Activated T-helper 17 cell treated with anti-CD3 and anti-CD28 coated beads, Interleukin-2, amount 50 U/mL, for 72 hours (primary cell): ENCODE measurements around the gene PCDH9. TPM values are rescaled to one million over a fixed set of nuclear protein-coding genes. Genes with fewer than 3 reads are reported as not detected.

Experiments
- ATAC-seq: fragments of 150-1000 bp; cut with Tn5 transposase; replicated peaks from 2 replicates; pipeline ENCODE4 v1.10.0; 2021; ENCODE audit warnings: mild to moderate bottlenecking, moderate library complexity
- H3K27ac Mint-ChIP-seq: one replicate; pipeline ENCODE4 v1.8.0; 2022; ENCODE audit warnings: mixed read lengths
- H3K27me3 Mint-ChIP-seq: one replicate; pipeline ENCODE4 v1.8.0; 2022; ENCODE audit warnings: mixed read lengths
- H3K36me3 Mint-ChIP-seq: one replicate; pipeline ENCODE4 v1.8.0; 2022; ENCODE audit warnings: low read depth, mild to moderate bottlenecking, mixed read lengths
- H3K4me1 Mint-ChIP-seq: one replicate; pipeline ENCODE4 v1.8.0; 2022; ENCODE audit warnings: mixed read lengths
- H3K4me3 Mint-ChIP-seq: one replicate; pipeline ENCODE4 v1.8.0; 2022; ENCODE audit warnings: mild to moderate bottlenecking, mixed read lengths
- H3K9me3 Mint-ChIP-seq: one replicate; pipeline ENCODE4 v1.8.0; 2022; ENCODE audit warnings: mixed read lengths
- total RNA-seq, 2 donors: library from RNA; stranded (reverse); gene quantifications; one replicate each; pipeline ENCODE4 v1.2.3, GENCODE V29; 2022

The PCDH9 gene
- total RNA-seq, 2 donors from 2014 or later: 0.11 TPM

- Mint-ChIP-seq H3K36me3 (no peaks in the 10 kb centered on the region), H3K27ac (no peak overlapping the region), H3K4me1 (no peaks in the 10 kb centered on the region), H3K27me3 (no peaks in the 10 kb centered on the region), H3K9me3 (peaks cover under 1% of the 10 kb centered on the region), H3K4me3 (no peak overlapping the region)
- no peak for ATAC-seq
Observed at GRCh38 chr13:67083519-67083918, 146.6 kb downstream of the PCDH9 start.

- Mint-ChIP-seq H3K4me1 (no peaks in the 10 kb centered on the region), H3K27ac (no peak overlapping the region), H3K9me3 (peaks cover 9% of the 10 kb centered on the region), H3K27me3 (no peaks in the 10 kb centered on the region), H3K4me3 (no peak overlapping the region), H3K36me3 (no peaks in the 10 kb centered on the region)
- ATAC-seq: no peak
Observed at GRCh38 chr13:67080351-67080750, 149.8 kb downstream of the PCDH9 start.

- H3K4me1 Mint-ChIP-seq: no peaks in the 10 kb centered on the region
- ATAC-seq: no peak
- H3K9me3 Mint-ChIP-seq: peaks cover 9% of the 10 kb centered on the region
- H3K27me3 Mint-ChIP-seq: no peaks in the 10 kb centered on the region
- H3K36me3 Mint-ChIP-seq: no peaks in the 10 kb centered on the region
- no peak overlapping the region for H3K27ac Mint-ChIP-seq
- no peak overlapping the region for H3K4me3 Mint-ChIP-seq
Observed at GRCh38 chr13:67078062-67078461, 152.1 kb downstream of the PCDH9 start.

GRCh38 chr13:67077132-67077531 lies 153.0 kb downstream of the PCDH9 start:
- no peaks in the 10 kb centered on the region for H3K27me3 Mint-ChIP-seq
- H3K4me3 Mint-ChIP-seq: no peak overlapping the region
- H3K4me1 Mint-ChIP-seq: no peaks in the 10 kb centered on the region
- H3K27ac Mint-ChIP-seq: no peak overlapping the region
- no peaks in the 10 kb centered on the region for H3K36me3 Mint-ChIP-seq
- peaks cover 9% of the 10 kb centered on the region for H3K9me3 Mint-ChIP-seq
- no peak for ATAC-seq

GRCh38 chr13:67076378-67076777 lies 153.8 kb downstream of the PCDH9 start:
- H3K27me3 Mint-ChIP-seq: no peaks in the 10 kb centered on the region
- H3K4me1 Mint-ChIP-seq: no peaks in the 10 kb centered on the region
- no peaks in the 10 kb centered on the region for H3K36me3 Mint-ChIP-seq
- no peak overlapping the region for H3K27ac Mint-ChIP-seq
- no peak overlapping the region for H3K4me3 Mint-ChIP-seq
- H3K9me3 Mint-ChIP-seq: peaks cover 9% of the 10 kb centered on the region
- no peak for ATAC-seq

- no peak overlapping the region for H3K4me3 Mint-ChIP-seq
- no peaks in the 10 kb centered on the region for H3K36me3 Mint-ChIP-seq
- no peak overlapping the region for H3K27ac Mint-ChIP-seq
- no peaks in the 10 kb centered on the region for H3K4me1 Mint-ChIP-seq
- H3K27me3 Mint-ChIP-seq: no peaks in the 10 kb centered on the region
- no peak for ATAC-seq
- H3K9me3 Mint-ChIP-seq: peaks cover 9% of the 10 kb centered on the region
Observed at GRCh38 chr13:67075239-67075638, 154.9 kb downstream of the PCDH9 start.

GRCh38 chr13:67071918-67072598 lies 158.1 kb downstream of the PCDH9 start:
- H3K9me3 Mint-ChIP-seq: peaks cover under 1% of the 10 kb centered on the region
- no peak overlapping the region for H3K27ac Mint-ChIP-seq
- no peak overlapping the region for H3K4me3 Mint-ChIP-seq
- H3K27me3 Mint-ChIP-seq: no peaks in the 10 kb centered on the region
- H3K36me3 Mint-ChIP-seq: no peaks in the 10 kb centered on the region
- no peaks in the 10 kb centered on the region for H3K4me1 Mint-ChIP-seq
- ATAC-seq: no peak

- Mint-ChIP-seq H3K36me3 (no peaks in the 10 kb centered on the region), H3K27ac (no peak overlapping the region), H3K4me1 (no peaks in the 10 kb centered on the region), H3K27me3 (no peaks in the 10 kb centered on the region), H3K4me3 (no peak overlapping the region), H3K9me3 (no peaks in the 10 kb centered on the region)
- ATAC-seq: no peak
Observed at GRCh38 chr13:67070306-67070705, 159.8 kb downstream of the PCDH9 start.

- H3K27ac Mint-ChIP-seq: no peak overlapping the region
- no peaks in the 10 kb centered on the region for H3K27me3 Mint-ChIP-seq
- H3K4me3 Mint-ChIP-seq: no peak overlapping the region
- no peak for ATAC-seq
- H3K9me3 Mint-ChIP-seq: no peaks in the 10 kb centered on the region
- no peaks in the 10 kb centered on the region for H3K36me3 Mint-ChIP-seq
- H3K4me1 Mint-ChIP-seq: no peaks in the 10 kb centered on the region
Observed at GRCh38 chr13:67069117-67069767, 160.9 kb downstream of the PCDH9 start.

GRCh38 chr13:67064920-67065319 lies 165.2 kb downstream of the PCDH9 start:
- H3K4me1 Mint-ChIP-seq: no peaks in the 10 kb centered on the region
- H3K9me3 Mint-ChIP-seq: no peaks in the 10 kb centered on the region
- H3K4me3 Mint-ChIP-seq: no peak overlapping the region
- ATAC-seq: no peak
- no peak overlapping the region for H3K27ac Mint-ChIP-seq
- no peaks in the 10 kb centered on the region for H3K36me3 Mint-ChIP-seq
- H3K27me3 Mint-ChIP-seq: no peaks in the 10 kb centered on the region

GRCh38 chr13:67063036-67063435 lies 167.1 kb downstream of the PCDH9 start:
- no peak overlapping the region for H3K27ac Mint-ChIP-seq
- ATAC-seq: no peak
- no peaks in the 10 kb centered on the region for H3K4me1 Mint-ChIP-seq
- H3K4me3 Mint-ChIP-seq: no peak overlapping the region
- no peaks in the 10 kb centered on the region for H3K27me3 Mint-ChIP-seq
- no peaks in the 10 kb centered on the region for H3K36me3 Mint-ChIP-seq
- H3K9me3 Mint-ChIP-seq: no peaks in the 10 kb centered on the region

- Mint-ChIP-seq H3K27me3 (no peaks in the 10 kb centered on the region), H3K4me3 (no peak overlapping the region), H3K4me1 (no peaks in the 10 kb centered on the region), H3K27ac (no peak overlapping the region), H3K36me3 (no peaks in the 10 kb centered on the region), H3K9me3 (no peaks in the 10 kb centered on the region)
- no peak for ATAC-seq
Observed at GRCh38 chr13:67062160-67062559, 168.0 kb downstream of the PCDH9 start.

- Mint-ChIP-seq H3K36me3 (no peaks in the 10 kb centered on the region), H3K27me3 (no peaks in the 10 kb centered on the region), H3K9me3 (no peaks in the 10 kb centered on the region), H3K4me1 (no peaks in the 10 kb centered on the region), H3K27ac (no peak overlapping the region), H3K4me3 (no peak overlapping the region)
- no peak for ATAC-seq
Observed at GRCh38 chr13:67061750-67062149, 168.4 kb downstream of the PCDH9 start.

GRCh38 chr13:67052550-67053490 lies 177.3 kb downstream of the PCDH9 start:
- Mint-ChIP-seq H3K27ac (no peak overlapping the region), H3K4me1 (no peaks in the 10 kb centered on the region)

GRCh38 chr13:67049744-67050143 lies 180.4 kb downstream of the PCDH9 start:
- Mint-ChIP-seq H3K9me3 (peaks cover 6% of the 10 kb centered on the region), H3K27me3 (no peaks in the 10 kb centered on the region), H3K27ac (no peak overlapping the region), H3K4me1 (no peaks in the 10 kb centered on the region), H3K36me3 (no peaks in the 10 kb centered on the region), H3K4me3 (no peak overlapping the region)
- ATAC-seq: no peak

More at GRCh38 chr13:67052550-67053490, 177.3 kb downstream of the PCDH9 start:
- Mint-ChIP-seq H3K36me3 (no peaks in the 10 kb centered on the region), H3K4me3 (no peak overlapping the region), H3K9me3 (peaks cover 6% of the 10 kb centered on the region), H3K27me3 (no peaks in the 10 kb centered on the region)
- ATAC-seq: no peak
